ENCODE results near the gene MFN2.

DNA sequence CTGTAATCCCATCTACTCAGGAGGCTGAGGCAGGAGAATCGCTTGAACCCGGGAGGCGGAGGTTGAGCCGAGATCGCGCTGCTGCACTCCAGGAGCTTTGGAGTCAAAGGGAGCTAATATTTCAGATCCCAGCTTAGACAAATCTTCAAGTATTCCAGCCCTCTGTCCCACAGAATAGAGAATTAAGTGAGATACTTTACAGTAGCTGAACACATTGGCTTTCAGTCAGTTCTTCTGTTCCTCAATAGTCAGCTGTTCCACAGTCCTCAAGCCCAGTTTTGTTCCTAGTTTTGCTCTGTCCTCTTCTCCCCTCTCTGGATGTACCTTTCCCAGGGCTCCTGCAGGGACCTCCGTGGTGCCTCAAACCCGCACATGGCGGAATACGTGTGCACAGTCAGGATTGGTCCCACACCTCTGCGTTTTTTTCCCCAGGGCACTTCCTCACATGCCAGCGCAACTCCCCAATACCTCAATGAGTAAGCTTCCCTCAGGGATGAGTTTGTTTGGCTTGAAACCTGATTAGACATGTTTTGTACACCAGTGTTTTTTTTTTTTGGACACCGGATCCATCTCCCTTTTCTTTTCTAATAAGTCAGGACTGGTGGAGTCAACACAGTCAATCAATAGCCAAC, 1.2 kb downstream of the MFN2 start:
- TF ChIP-seq CTCF (IDR thresholded peaks at IDR 0.05) (no peak), POLR2A (IDR thresholded peaks at IDR 0.05) (no peak)
